ENCODE results near the gene CDC37L1.

Gene CDC37L1

GRCh38 chr9:4756420-4756819, 77.1 kb downstream of the CDC37L1 start:
- ChIA-PET POLR2A (no interaction called here), CTCF (interaction anchor here (0.8 to 2.1 kb wide), 7 partner anchors 9 to 232 kb away, joined by 3 to 8 read pairs (median 4); no protein-coding TSS in a partner anchor)
- Histone ChIP-seq H3K27ac (ENCODE audit: insufficient read depth in 1 of 2, low read depth in 1 of 2, low read length in 2 of 2, poor library complexity in 1 of 2, severe bottlenecking in 2 of 2) (no peak overlapping the region), H3K36me3 (ENCODE audit: control insufficient read depth in 4 of 4, insufficient read depth in 4 of 4, low read length in 3 of 4) (no peaks in the 10 kb centered on the region), H3K27me3 (replicated peaks in 2 of 5; ENCODE audit: control insufficient read depth in 4 of 5, insufficient read depth in 5 of 5, low read length in 4 of 5) (peaks cover 0 to 1% (median 0%) of the 10 kb centered on the region in 5 experiments), H3K4me3 (ENCODE audit: control insufficient read depth in 1 of 7, extremely low read depth in 1 of 7, insufficient read depth in 4 of 7, low read depth in 2 of 7, low read length in 6 of 7) (no peak overlapping the region), H3K4me1 (ENCODE audit: control extremely low read depth in 1 of 4, control insufficient read depth in 4 of 4, insufficient read depth in 4 of 4, low read length in 3 of 4) (peaks cover 0 to 11% (median under 1%) of the 10 kb centered on the region in 4 experiments), H3K9me3 (ENCODE audit: control extremely low read depth in 1 of 5, control insufficient read depth in 4 of 5, insufficient read depth in 2 of 5, low read depth in 1 of 5, low read length in 4 of 5) (no peaks in the 10 kb centered on the region)
- DNase-seq: no peak
- 97% methylated on average over 3 of the region's 4 CpGs for WGBS (ENCODE audit: insufficient coverage)
